Kidney glomerular epithelial cell (primary cell): ENCODE results near the gene HAVCR2.
A peak's percentile ranks its signal among the peaks of the same experiment; 100 is the strongest.

Experiments
- DNase-seq: peaks from one replicate; lab custom pipeline; 2025; lab: John Stamatoyannopoulos, UW

Gene HAVCR2

GRCh38 chr5:157108976-157109375 is at the start of gene HAVCR2:
HAVCR2 (minus strand) TSS chr5:157109044; CDS start chr5:157108983, 61 bp downstream.
- no peak for DNase-seq

GRCh38 chr5:157157293-157157891 is 48.5 kb upstream of the HAVCR2 start:
- no peak for DNase-seq

- no peak for DNase-seq
These were observed 46.5 kb upstream of the HAVCR2 start for GRCh38 chr5:157155297-157155696.

- no peak for DNase-seq
These were observed 42.2 kb upstream of the HAVCR2 start for GRCh38 chr5:157150995-157151394.

- peak; percentile 63 for DNase-seq
These were observed 40.1 kb upstream of the HAVCR2 start for GRCh38 chr5:157148734-157149615.

- DNase-seq: no peak
These were observed 34.5 kb upstream of the HAVCR2 start for GRCh38 chr5:157143127-157143971.

GRCh38 chr5:157142317-157143126 is 33.7 kb upstream of the HAVCR2 start, which contains the start of gene MED7:
MED7 (minus strand) TSS chr5:157142865; CDS start chr5:157139431, 3,434 bp downstream.
- DNase-seq: peak; percentile 99

GRCh38 chr5:157137691-157138090 is 28.8 kb upstream of the HAVCR2 start:
- no peak for DNase-seq

GRCh38 chr5:157132281-157132612 is 23.4 kb upstream of the HAVCR2 start:
- DNase-seq: no peak

- DNase-seq: no peak
These were observed 22.1 kb upstream of the HAVCR2 start for GRCh38 chr5:157130925-157131324.

GRCh38 chr5:157121709-157122108 is 12.9 kb upstream of the HAVCR2 start:
- no peak for DNase-seq

- no peak for DNase-seq
These were observed 11.3 kb upstream of the HAVCR2 start for GRCh38 chr5:157120102-157120501.

- no peak for DNase-seq
These were observed 7.7 kb upstream of the HAVCR2 start for GRCh38 chr5:157116483-157116954.

GRCh38 chr5:157115502-157115901 is 6.7 kb upstream of the HAVCR2 start:
- DNase-seq: no peak

GRCh38 chr5:157115012-157115411 is 6.2 kb upstream of the HAVCR2 start:
- DNase-seq: no peak

- DNase-seq: no peak
These were observed 4.2 kb upstream of the HAVCR2 start for GRCh38 chr5:157113002-157113401.

GRCh38 chr5:157109744-157110143 is 900 bp upstream of the HAVCR2 start:
- DNase-seq: no peak

- peak; percentile 29 for DNase-seq
These were observed 1.3 kb downstream of the HAVCR2 start for GRCh38 chr5:157107508-157107907.

- no peak for DNase-seq
These were observed 2.0 kb downstream of the HAVCR2 start for GRCh38 chr5:157106630-157107461.

- DNase-seq: no peak
These were observed 8.6 kb downstream of the HAVCR2 start for GRCh38 chr5:157100140-157100679.
